HEK293 (cell line): Measurements from ENCODE around the gene PLK5.

Experiments
- KLF1 ChIP-seq: fragments of 450-650 bp; formaldehyde crosslinking; IDR thresholded peaks from 2 replicates; pipeline ENCODE4 v1.5.1; 2016; ENCODE audit warnings: missing biosample characterization, missing genetic modification characterization
- KLF16 ChIP-seq: fragments of 450-650 bp; formaldehyde crosslinking; IDR thresholded peaks from 2 replicates; pipeline ENCODE4 v1.5.1; 2017; ENCODE audit warnings: missing biosample characterization, missing genetic modification characterization
- OSR2 ChIP-seq: fragments of 450-650 bp; formaldehyde crosslinking; IDR thresholded peaks from 2 replicates; pipeline ENCODE4 v1.5.1; 2016; ENCODE audit warnings: missing biosample characterization, missing genetic modification characterization
- PATZ1 ChIP-seq: fragments of 450-650 bp; formaldehyde crosslinking; IDR thresholded peaks from 2 replicates; pipeline ENCODE4 v1.5.1; 2016; ENCODE audit warnings: missing biosample characterization, missing genetic modification characterization
- PRDM6 ChIP-seq: fragments of 450-650 bp; formaldehyde crosslinking; IDR thresholded peaks from 2 replicates; pipeline ENCODE4 v1.5.1; 2017; ENCODE audit warnings: missing biosample characterization, missing genetic modification characterization
- SCRT2 ChIP-seq: fragments of 450-650 bp; formaldehyde crosslinking; IDR thresholded peaks from 2 replicates; pipeline ENCODE4 v1.5.1; 2016; ENCODE audit warnings: missing biosample characterization, missing genetic modification characterization
- ZBTB10 ChIP-seq: fragments of 450-650 bp; formaldehyde crosslinking; IDR thresholded peaks from 2 replicates; pipeline ENCODE4 v1.5.1; 2016; ENCODE audit warnings: missing biosample characterization, missing genetic modification characterization
- ZNF138 ChIP-seq: fragments of 450-650 bp; formaldehyde crosslinking; IDR thresholded peaks from 2 replicates; pipeline ENCODE4 v1.5.1; 2016; ENCODE audit warnings: missing biosample characterization, missing genetic modification characterization, borderline replicate concordance
- ZNF148 ChIP-seq: fragments of 450-650 bp; formaldehyde crosslinking; IDR thresholded peaks from 2 replicates; pipeline ENCODE4 v1.5.0; 2017; ENCODE audit warnings: missing biosample characterization, missing genetic modification characterization, borderline replicate concordance
- ZNF391 ChIP-seq: fragments of 450-650 bp; formaldehyde crosslinking; IDR thresholded peaks from 2 replicates; pipeline ENCODE4 v1.5.1; 2016; ENCODE audit warnings: low read depth, missing biosample characterization, missing genetic modification characterization, borderline replicate concordance
- ZNF449 ChIP-seq: fragments of 450-650 bp; formaldehyde crosslinking; IDR thresholded peaks from 2 replicates; pipeline ENCODE4 v1.5.1; 2017; ENCODE audit warnings: missing biosample characterization, mild to moderate bottlenecking, missing genetic modification characterization, moderate library complexity
- ZNF560 ChIP-seq: fragments of 450-650 bp; formaldehyde crosslinking; IDR thresholded peaks from 2 replicates; pipeline ENCODE4 v1.5.1; 2017; ENCODE audit warnings: missing biosample characterization, missing genetic modification characterization, borderline replicate concordance
- ZNF654 ChIP-seq: fragments of 450-650 bp; formaldehyde crosslinking; IDR thresholded peaks from 2 replicates; pipeline ENCODE4 v1.5.1; 2016; ENCODE audit warnings: low read depth, missing biosample characterization, missing genetic modification characterization
- ZNF704 ChIP-seq: fragments of 450-650 bp; formaldehyde crosslinking; IDR thresholded peaks from 2 replicates; pipeline ENCODE4 v1.5.1; 2016; ENCODE audit warnings: missing biosample characterization, missing genetic modification characterization
- ZNF747 ChIP-seq: fragments of 450-650 bp; formaldehyde crosslinking; IDR thresholded peaks from 2 replicates; pipeline ENCODE4 v1.5.1; 2016; ENCODE audit warnings: missing biosample characterization, missing genetic modification characterization
- ZNF785 ChIP-seq: fragments of 450-650 bp; formaldehyde crosslinking; IDR thresholded peaks from 2 replicates; pipeline ENCODE4 v1.5.1; 2016; ENCODE audit warnings: missing biosample characterization, missing genetic modification characterization
- ZSCAN18 ChIP-seq: fragments of 450-650 bp; formaldehyde crosslinking; IDR thresholded peaks from 2 replicates; pipeline ENCODE4 v1.5.1; 2016; ENCODE audit warnings: missing biosample characterization, missing genetic modification characterization
- ZSCAN23 ChIP-seq: fragments of 450-650 bp; formaldehyde crosslinking; IDR thresholded peaks from 2 replicates; pipeline ENCODE4 v1.5.1; 2016; ENCODE audit warnings: missing biosample characterization, missing genetic modification characterization
- ZSCAN30 ChIP-seq: fragments of 450-650 bp; IDR thresholded peaks from 2 replicates; pipeline ENCODE4 v1.5.1; 2018; ENCODE audit warnings: missing biosample characterization, mild to moderate bottlenecking, missing genetic modification characterization, moderate library complexity
- ZSCAN5A ChIP-seq: fragments of 450-650 bp; formaldehyde crosslinking; IDR thresholded peaks from 2 replicates; pipeline ENCODE4 v1.5.1; 2016; ENCODE audit warnings: missing biosample characterization, missing genetic modification characterization
- ZXDB ChIP-seq: fragments of 450-650 bp; formaldehyde crosslinking; IDR thresholded peaks from 2 replicates; pipeline ENCODE4 v1.5.1; 2016; ENCODE audit warnings: missing biosample characterization, missing genetic modification characterization

Gene PLK5

GRCh38 chr19:1482361-1483130 is 41.3 kb upstream of the PLK5 start (continued):
- TF ChIP-seq KLF16 (tag by site-specific recombination) (0 out of 2 replicates have a peak, but pooled peaks have one; percentile 40), PATZ1 (0 out of 2 replicates have a peak, but pooled peaks have one; percentile 15), SCRT2 (tag by site-specific recombination) (no peak), ZNF785 (tag by site-specific recombination) (no peak), KLF1 (tag by site-specific recombination) (peak; percentile 38; the same call in 1 of the 2 replicates), ZNF560 (tag by site-specific recombination) (no peak), ZBTB10 (tag by site-specific recombination) (no peak), ZSCAN30 (tag by site-specific recombination) (0 out of 2 replicates have a peak, but pooled peaks have one; percentile 38), ZNF148 (tag by site-specific recombination) (no peak), OSR2 (tag by site-specific recombination) (no peak), ZSCAN18 (tag by site-specific recombination) (no peak), ZNF654 (tag by site-specific recombination) (no peak), ZNF138 (tag by site-specific recombination) (no peak), ZSCAN23 (tag by site-specific recombination) (no peak), ZSCAN5A (tag by site-specific recombination) (no peak; the same call in 1 of the 2 replicates), ZNF391 (tag by site-specific recombination) (no peak), ZNF747 (tag by site-specific recombination) (no peak), ZNF449 (tag by site-specific recombination) (no peak), PRDM6 (no peak), ZXDB (tag by site-specific recombination) (0 out of 2 replicates have a peak, but pooled peaks have one; percentile 22), ZNF704 (no peak)
